Gastroesophageal sphincter (tissue), 4 donors: Measurements from ENCODE around the gene MYLK3. TPM values are rescaled to one million over a fixed set of nuclear protein-coding genes. Genes with fewer than 3 reads are reported as not detected.

Experiments
- ATAC-seq: fragments of 150-250 bp; one replicate; pipeline ENCODE4 v1.9.1; 2016; ENCODE audit warnings: mild to moderate bottlenecking, moderate library complexity
- H3K27ac ChIP-seq, 4 donors: fragments of 200-600 bp; sonication (generic) in 3 of 4; 1 replicate in 3 of 4; 2 replicates in 1 of 4; pipeline ENCODE4 v1.5.1; 2016 to 2019
- H3K27me3 ChIP-seq: fragments of 200-600 bp; sonication (generic); one replicate; pipeline ENCODE4 v1.5.1; 2019
- H3K36me3 ChIP-seq, 2 donors: fragments of 200-600 bp; sonication (generic); one replicate each; pipeline ENCODE4 v1.5.1; 2019; ENCODE audit warnings: control low read depth in 1 of 2
- H3K4me1 ChIP-seq, 3 donors: fragments of 200-600 bp; sonication (generic); 1 replicate in 2 of 3; 2 replicates in 1 of 3; pipeline ENCODE4 v1.5.1; 2016 to 2019; ENCODE audit warnings: control low read depth in 2 of 3
- H3K4me3 ChIP-seq, 2 donors: fragments of 200-600 bp; sonication (generic); one replicate each; pipeline ENCODE4 v1.5.1; 2019; ENCODE audit warnings: mild to moderate bottlenecking in 1 of 2, moderate library complexity in 1 of 2
- H3K9me3 ChIP-seq, 3 donors: fragments of 200-600 bp; sonication (generic); one replicate each; pipeline ENCODE4 v1.5.1; 2017 to 2019; ENCODE audit warnings: control low read depth in 2 of 3
- EP300 ChIP-seq: sonication (generic); formaldehyde crosslinking; IDR thresholded peaks from one replicate; pipeline ENCODE4 v1.6.1; 2017; ENCODE audit warnings: antibody characterized with exemption, mild to moderate bottlenecking
- POLR2A ChIP-seq, 2 donors: fragments of 450-650 bp; IDR thresholded peaks; one replicate each; pipeline ENCODE4 v1.6.1; 2017; ENCODE audit warnings: antibody characterized with exemption in 2 of 2, mild to moderate bottlenecking in 2 of 2, moderate library complexity in 1 of 2
- POLR2AphosphoS5 ChIP-seq: sonication (generic); formaldehyde crosslinking; IDR thresholded peaks from one replicate; pipeline ENCODE4 v1.6.1; 2017; ENCODE audit warnings: antibody characterized with exemption
- WGBS, 2 donors: methylation state at CpG; one replicate each; pipeline ENCODE4 v1.1.5; 2018; ENCODE audit warnings: low coverage in 1 of 2; 5-methylcytosine and 5-hydroxymethylcytosine counted together
- total RNA-seq, 4 donors: library from RNA; depleted of rRNA; stranded (reverse); fragments of >200 nt; gene quantifications; one replicate each; pipeline ENCODE4 v1.1.0, GENCODE V29; 2016
- TF ChIP-seq, protein P1 (sequence below), 4 experiments: fragments of 200-600 bp in 2 of 4; fragments of 450-650 bp in 2 of 4; sonication (generic) in 1 of 4; IDR thresholded peaks; one replicate each; pipeline ENCODE4 v1.5.1; 2017 to 2019; ENCODE audit warnings: antibody characterized with exemption in 4 of 4, mild to moderate bottlenecking in 2 of 4, moderate library complexity in 2 of 4

Gene MYLK3
- total RNA-seq, 4 donors from 2014 or later = 0.31 to 2.2 (median 0.54) TPM

GRCh38 chr16:46719528-46719927, 28.6 kb downstream of the MYLK3 start:
- H3K4me3 ChIP-seq = no peak overlapping the region
- H3K9me3 ChIP-seq = no peaks in the 10 kb centered on the region
- TF ChIP-seq, protein P1, sequence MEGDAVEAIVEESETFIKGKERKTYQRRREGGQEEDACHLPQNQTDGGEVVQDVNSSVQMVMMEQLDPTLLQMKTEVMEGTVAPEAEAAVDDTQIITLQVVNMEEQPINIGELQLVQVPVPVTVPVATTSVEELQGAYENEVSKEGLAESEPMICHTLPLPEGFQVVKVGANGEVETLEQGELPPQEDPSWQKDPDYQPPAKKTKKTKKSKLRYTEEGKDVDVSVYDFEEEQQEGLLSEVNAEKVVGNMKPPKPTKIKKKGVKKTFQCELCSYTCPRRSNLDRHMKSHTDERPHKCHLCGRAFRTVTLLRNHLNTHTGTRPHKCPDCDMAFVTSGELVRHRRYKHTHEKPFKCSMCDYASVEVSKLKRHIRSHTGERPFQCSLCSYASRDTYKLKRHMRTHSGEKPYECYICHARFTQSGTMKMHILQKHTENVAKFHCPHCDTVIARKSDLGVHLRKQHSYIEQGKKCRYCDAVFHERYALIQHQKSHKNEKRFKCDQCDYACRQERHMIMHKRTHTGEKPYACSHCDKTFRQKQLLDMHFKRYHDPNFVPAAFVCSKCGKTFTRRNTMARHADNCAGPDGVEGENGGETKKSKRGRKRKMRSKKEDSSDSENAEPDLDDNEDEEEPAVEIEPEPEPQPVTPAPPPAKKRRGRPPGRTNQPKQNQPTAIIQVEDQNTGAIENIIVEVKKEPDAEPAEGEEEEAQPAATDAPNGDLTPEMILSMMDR (IDR thresholded peaks at IDR 0.05) = no peak
- no peak for TF ChIP-seq POLR2AphosphoS5
- no peak for TF ChIP-seq POLR2A (IDR thresholded peaks at IDR 0.05)
- TF ChIP-seq EP300 = no peak
- H3K27me3 ChIP-seq = no peaks in the 10 kb centered on the region
- H3K27ac ChIP-seq = no peak overlapping the region
- ATAC-seq = no peak
- WGBS, 2 donors = 91 to 96% methylated on average over 4 to 5 of the region's 6 CpGs
- no peaks in the 10 kb centered on the region for H3K36me3 ChIP-seq
- H3K4me1 ChIP-seq = no peaks in the 10 kb centered on the region

GRCh38 chr16:46718214-46718613, 29.9 kb downstream of the MYLK3 start:
- 71 to 78% methylated on average over 1 to 4 of the region's 8 CpGs for WGBS, 2 donors
- TF ChIP-seq, protein P1 (IDR thresholded peaks at IDR 0.05) = no peak
- TF ChIP-seq POLR2A (IDR thresholded peaks at IDR 0.05) (no peak), POLR2AphosphoS5 (no peak), EP300 (no peak)
- no peak overlapping the region for H3K27ac ChIP-seq
- ATAC-seq = no peak
- no peaks in the 10 kb centered on the region for H3K4me1 ChIP-seq
- H3K36me3 ChIP-seq = no peaks in the 10 kb centered on the region
- no peaks in the 10 kb centered on the region for H3K27me3 ChIP-seq
- no peaks in the 10 kb centered on the region for H3K9me3 ChIP-seq
- no peak overlapping the region for H3K4me3 ChIP-seq

GRCh38 chr16:46717692-46718091, 30.5 kb downstream of the MYLK3 start:
- no peaks in the 10 kb centered on the region for H3K36me3 ChIP-seq
- H3K27me3 ChIP-seq = no peaks in the 10 kb centered on the region
- ATAC-seq = no peak
- TF ChIP-seq POLR2AphosphoS5 (no peak), POLR2A (IDR thresholded peaks at IDR 0.05) (no peak), EP300 (no peak)
- TF ChIP-seq, protein P1 (IDR thresholded peaks at IDR 0.05) = no peak
- no peak overlapping the region for H3K27ac ChIP-seq
- no peaks in the 10 kb centered on the region for H3K9me3 ChIP-seq
- no peak overlapping the region for H3K4me3 ChIP-seq
- no peaks in the 10 kb centered on the region for H3K4me1 ChIP-seq
- 60 to 80% methylated on average over 1 of the region's 2 CpGs for WGBS, 2 donors

GRCh38 chr16:46715769-46716305, 32.3 kb downstream of the MYLK3 start:
- no peak overlapping the region for H3K4me3 ChIP-seq
- 59% methylated on average over 4 of the region's 6 CpGs; no CpG with 5 or more reads in 1 of the 2 donors for WGBS, 2 donors
- H3K36me3 ChIP-seq = no peaks in the 10 kb centered on the region
- no peaks in the 10 kb centered on the region for H3K9me3 ChIP-seq
- no peak for ATAC-seq
- TF ChIP-seq EP300 (no peak), POLR2AphosphoS5 (no peak), POLR2A (IDR thresholded peaks at IDR 0.05) (no peak)
- TF ChIP-seq, protein P1 (IDR thresholded peaks at IDR 0.05) = no peak
- H3K27me3 ChIP-seq = no peaks in the 10 kb centered on the region
- H3K4me1 ChIP-seq = no peaks in the 10 kb centered on the region
- no peak overlapping the region for H3K27ac ChIP-seq

DNA sequence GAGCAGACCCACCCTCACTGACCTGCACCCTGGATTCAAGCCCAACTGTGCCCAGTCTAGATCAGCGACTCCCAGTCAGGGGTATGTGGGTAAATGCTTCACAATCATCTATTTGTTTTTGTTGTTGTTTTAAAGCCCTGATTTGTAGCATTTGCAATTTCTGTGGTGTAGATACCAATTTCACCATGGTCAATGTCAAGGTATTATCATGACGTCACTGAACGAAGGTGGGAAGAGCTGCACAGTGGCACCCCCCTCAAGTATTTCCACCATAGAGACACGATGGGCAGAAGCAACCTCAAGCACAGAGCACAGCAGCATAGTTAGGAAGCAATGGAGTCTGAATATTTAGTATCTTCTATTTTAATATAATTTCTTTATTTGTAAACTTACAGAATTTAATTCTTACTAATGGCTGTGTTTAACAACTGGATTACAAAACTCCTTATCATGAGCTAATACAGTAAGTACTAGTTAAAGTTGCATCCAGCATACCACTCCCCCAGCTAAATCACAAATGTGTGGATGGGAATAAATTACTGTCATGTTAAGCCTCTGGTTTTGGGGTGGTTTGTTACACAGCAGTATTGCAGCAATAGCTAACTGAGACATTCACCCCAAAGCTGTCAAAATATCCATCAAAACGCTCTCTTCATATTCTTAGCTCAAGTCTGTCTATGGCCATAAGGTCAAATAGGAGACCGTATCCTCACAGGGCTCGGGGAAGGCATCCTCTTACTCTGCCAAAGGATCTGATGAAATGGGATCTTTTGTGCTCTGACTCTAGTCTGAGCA, 33.1 kb downstream of the MYLK3 start:
- whole genome bisulfite sequencing, 2 donors = 89 to 92% methylated on average over 5 to 6 of the region's 7 CpGs
- no peaks in the 10 kb centered on the region for H3K9me3 ChIP-seq
- no peaks in the 10 kb centered on the region for H3K27me3 ChIP-seq
- H3K4me1 ChIP-seq = no peaks in the 10 kb centered on the region
- H3K27ac ChIP-seq = no peak overlapping the region
- no peak for ATAC-seq
- H3K36me3 ChIP-seq = no peaks in the 10 kb centered on the region
- TF ChIP-seq EP300 = no peak
- TF ChIP-seq POLR2A (IDR thresholded peaks at IDR 0.05) = no peak
- TF ChIP-seq, protein P1 (IDR thresholded peaks at IDR 0.05) = no peak
- TF ChIP-seq POLR2AphosphoS5 = no peak
- no peak overlapping the region for H3K4me3 ChIP-seq
